Measurements from ENCODE around the gene SEPTIN2.
"Not testable (repeated sequence)": the region's sequence is repeated elsewhere in the genome, so short reads cannot be mapped to it uniquely, and the experiment has no call there.

The SEPTIN2 gene

DNA sequence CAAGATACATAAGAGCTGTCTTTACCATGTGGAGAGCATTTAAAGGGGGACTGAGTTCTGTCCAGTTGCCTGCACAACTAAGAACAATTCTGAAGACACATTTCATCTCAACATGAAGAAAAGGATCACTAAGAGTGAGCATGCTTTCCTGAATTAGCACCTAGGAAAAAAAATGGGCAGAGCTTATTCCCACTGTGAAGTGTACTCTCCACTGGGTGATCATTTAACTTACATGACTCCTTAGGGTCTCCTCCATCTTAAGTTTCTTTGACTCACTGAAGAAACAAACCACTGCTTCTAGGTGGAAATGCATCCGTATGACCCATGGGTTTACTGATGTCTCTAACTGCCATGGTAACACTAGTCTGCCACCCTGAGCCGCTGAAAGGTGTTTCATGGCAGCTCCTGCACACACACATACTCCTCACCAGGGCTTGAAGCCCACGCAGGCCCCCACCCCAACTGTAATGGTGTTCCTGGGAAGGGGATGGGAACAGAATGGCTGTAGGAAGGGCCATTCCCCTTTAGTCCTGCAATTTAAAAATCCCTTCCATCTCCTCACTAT, 27.3 kb upstream of the SEPTIN2 start:
- DNase-seq, result no peak

GRCh38 chr2:241289053-241289452, 26.7 kb upstream of the SEPTIN2 start:
- no peak for DNase-seq

GRCh38 chr2:241289597-241289996, 26.1 kb upstream of the SEPTIN2 start:
- DNase-seq, result no peak

- no peak for DNase-seq
These were observed 24.6 kb upstream of the SEPTIN2 start for GRCh38 chr2:241291153-241291552.

GRCh38 chr2:241291977-241292376, 23.7 kb upstream of the SEPTIN2 start:
- DNase-seq, result no peak

- DNase-seq, result not testable (repeated sequence)
These were observed 22.3 kb upstream of the SEPTIN2 start for GRCh38 chr2:241293378-241293797.

GRCh38 chr2:241295326-241296095, 20.2 kb upstream of the SEPTIN2 start:
- no peak for DNase-seq

DNA sequence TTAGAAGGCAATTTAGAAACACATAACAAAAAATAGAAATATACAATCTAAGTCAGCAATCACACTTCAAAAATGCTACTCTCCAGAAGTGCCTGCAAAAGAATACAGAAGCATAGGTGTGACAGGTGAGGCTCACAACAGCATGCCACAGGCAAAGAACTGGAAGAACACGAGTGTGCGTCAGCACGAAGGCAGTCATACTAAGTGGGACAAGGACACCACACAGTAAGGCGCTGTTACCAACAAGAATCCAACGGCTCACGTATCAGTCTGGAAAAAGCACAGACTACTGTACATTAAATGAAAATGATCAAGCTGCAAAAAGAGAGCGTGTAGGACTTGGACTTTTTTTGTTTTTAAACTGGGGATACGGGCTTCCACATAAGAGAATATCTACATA, 19.0 kb upstream of the SEPTIN2 start:
- no peak for DNase-seq

DNA sequence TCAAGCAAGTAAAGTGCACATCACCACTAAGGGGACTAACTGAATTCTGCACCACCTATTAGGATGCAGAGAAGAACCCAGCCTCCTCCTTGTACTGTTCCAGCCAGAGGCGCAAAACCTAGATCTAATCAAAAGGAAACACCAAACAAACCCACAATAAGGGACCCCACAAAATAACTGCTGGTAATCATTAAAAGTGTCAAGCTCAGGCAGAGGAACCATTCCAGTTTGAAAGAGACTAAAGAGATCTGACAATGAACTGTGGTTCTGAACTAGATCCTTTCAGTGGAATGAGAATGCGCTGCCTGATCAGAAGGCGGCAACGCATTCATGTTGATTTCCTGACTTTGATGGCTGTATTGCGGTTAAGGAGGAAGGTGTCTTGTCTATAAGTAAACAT, 17.1 kb upstream of the SEPTIN2 start:
- no peak for DNase-seq

DNA sequence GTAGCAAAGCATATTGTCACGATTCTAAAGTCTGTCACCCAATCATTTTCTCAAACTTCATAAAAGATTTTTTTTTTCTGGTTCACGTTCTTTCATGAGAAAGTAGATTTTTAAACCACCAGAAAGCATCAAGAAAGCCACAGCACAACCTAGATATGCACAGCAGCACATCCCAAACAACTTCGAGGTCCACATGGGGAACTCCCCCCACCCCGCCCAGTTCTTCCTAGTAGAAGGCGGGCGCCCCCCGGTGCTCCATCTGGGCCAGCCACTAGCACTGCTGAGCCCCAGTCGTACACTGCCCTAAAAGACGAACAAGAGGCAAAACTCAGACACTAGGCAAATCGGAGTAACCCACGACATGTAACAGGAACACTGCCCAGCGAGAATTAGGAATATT, 15.7 kb upstream of the SEPTIN2 start:
- no peak for DNase-seq

DNA sequence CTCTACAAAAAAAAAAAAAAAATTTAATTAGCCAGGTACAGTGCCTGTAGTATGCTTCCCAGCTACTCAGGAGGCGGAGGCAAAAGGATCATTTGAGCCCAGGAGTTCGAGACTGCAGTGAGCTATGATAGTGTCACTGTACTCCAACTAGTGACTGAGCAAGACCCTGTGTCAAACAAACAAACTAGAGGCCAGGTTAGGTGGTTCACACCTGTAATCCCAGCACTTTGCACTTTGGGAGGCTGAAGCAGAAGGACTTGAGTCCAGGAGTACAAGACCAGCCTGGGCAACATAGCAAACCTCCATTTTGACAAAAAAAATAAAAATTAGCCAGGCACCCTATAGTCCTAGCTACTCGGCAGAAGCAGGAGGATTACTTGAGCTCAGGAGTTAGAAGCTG, 13.6 kb upstream of the SEPTIN2 start:
- no peak for DNase-seq

GRCh38 chr2:241302759-241303651, 12.7 kb upstream of the SEPTIN2 start:
- no peak for DNase-seq

GRCh38 chr2:241304039-241304670, 11.6 kb upstream of the SEPTIN2 start:
- DNase-seq, result no peak

DNA sequence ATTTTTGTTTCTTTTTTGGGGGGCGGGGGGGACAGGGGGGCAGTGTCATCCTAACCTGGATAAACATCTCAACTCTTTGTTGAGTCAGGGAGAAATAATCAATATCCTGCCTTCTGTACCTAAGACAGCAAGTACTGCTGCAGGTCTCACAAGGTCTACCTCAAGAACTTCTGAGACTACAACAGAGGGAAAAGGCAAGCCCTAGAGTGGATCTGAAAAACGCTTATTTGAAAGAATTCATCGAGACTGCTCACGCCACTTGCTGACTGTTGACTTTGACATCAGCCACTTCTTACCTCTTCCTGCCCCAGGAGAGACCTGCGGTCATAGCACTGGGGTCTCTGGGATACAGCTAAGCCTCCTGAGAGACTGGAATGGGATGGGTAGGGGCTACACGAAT, 8.7 kb upstream of the SEPTIN2 start:
- no peak for DNase-seq

GRCh38 chr2:241308267-241308666, 7.5 kb upstream of the SEPTIN2 start:
- DNase-seq, result no peak

GRCh38 chr2:241308832-241309500, 6.8 kb upstream of the SEPTIN2 start:
- no peak for DNase-seq

DNA sequence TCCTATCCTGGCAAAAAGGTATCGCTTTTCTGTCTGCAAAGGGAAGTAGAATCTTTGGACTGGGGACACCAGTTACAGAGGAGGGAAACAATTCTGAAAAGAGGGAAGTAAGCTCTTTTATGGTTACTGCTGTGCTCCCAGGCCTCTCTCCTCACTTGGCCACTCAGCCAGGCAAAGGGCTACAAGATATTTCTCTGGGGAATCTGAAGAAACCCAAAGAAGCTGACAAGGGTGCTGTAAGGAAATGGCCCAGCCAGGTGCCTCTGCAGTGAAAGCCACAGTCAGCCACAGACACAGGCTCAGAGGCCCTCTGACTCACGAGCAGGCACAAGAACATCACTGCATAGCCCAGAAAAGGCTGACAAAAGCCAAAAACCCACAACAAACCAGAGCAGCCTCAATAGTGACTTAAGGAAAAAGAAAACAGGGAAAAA, 6.0 kb upstream of the SEPTIN2 start:
- DNase-seq, result peak; percentile 96

DNA sequence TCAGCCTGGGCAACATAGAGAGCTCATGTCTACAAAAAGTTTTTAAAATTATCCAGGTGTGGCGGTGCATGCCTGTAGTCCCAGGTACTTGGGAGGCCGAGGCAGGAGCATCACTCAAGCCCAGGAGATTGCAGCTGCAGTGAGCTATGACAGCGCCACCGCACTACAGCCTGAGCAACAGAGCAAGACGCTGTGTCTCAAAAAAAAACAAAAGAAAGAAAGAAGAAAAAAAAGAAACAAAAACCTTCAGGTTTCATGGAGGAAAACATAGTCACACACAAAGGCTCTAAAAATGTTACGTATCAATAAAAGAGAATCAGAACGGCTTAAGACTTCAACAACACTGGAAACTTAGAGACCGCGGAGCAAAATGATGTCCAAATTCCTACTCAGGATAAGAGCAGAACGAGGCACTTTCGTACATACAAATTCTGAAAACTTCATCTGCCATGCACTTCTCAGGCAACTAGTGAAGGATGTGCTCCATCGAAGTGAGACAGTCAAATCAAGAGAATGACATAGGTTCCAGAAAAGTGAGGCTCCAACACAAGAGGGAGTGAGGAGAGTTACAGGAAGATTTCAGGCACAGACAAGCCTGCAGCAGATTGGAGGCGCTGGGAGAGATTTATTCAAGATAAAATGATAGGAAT, 4.7 kb upstream of the SEPTIN2 start:
- no peak for DNase-seq

GRCh38 chr2:241312082-241312481, 3.6 kb upstream of the SEPTIN2 start:
- peak; percentile 12 for DNase-seq

DNA sequence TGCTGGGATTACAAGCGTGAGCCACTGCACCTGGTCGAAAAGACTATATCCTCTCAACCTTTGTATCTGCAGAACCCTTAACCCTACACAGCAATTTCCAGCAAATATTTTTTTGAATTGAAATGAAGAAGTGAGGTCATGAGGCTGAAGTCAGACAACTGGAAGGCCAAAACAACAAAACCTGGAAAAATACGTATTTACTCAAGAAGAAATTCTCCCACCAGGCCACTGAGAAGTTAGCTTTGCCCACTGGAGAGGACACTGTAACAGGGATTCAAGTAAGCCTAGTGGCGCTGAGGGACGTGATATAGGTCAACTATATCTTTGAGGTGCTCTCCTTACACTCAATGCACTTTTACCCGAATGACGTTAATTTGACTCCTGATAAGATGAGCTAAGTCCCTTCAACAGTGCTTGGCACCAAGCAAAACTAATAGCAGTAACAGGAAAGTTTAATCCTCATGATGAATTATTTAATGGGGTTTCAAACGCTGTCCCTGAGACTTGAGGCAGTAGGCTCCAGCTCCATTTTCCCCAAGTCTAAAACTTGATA, 2.1 kb upstream of the SEPTIN2 start:
- DNase-seq, result no peak

- peak; percentile 78 for DNase-seq
These were observed 1.3 kb upstream of the SEPTIN2 start for GRCh38 chr2:241314226-241315092.
